Neural progenitor cell (in vitro differentiated cells): Measurements from ENCODE around the gene ZIK1. TPM values are rescaled to one million over a fixed set of nuclear protein-coding genes. Genes with fewer than 3 reads are reported as not detected.
A peak's percentile ranks its signal among the peaks of the same experiment; 100 is the strongest.

Experiments
- DNase-seq: peaks from one replicate; pipeline ENCODE4 v3.0.0-alpha.2; 2016; ENCODE audit warnings: low spot score
- H2AFZ ChIP-seq: fragments of 200-600 bp; sonication (generic); replicated peaks from 2 replicates; pipeline ENCODE4 v1.6.1; 2016; ENCODE audit warnings: antibody characterized with exemption
- H3F3A ChIP-seq: fragments of 200-600 bp; sonication (generic); 2 replicates; pipeline ENCODE4 v1.6.1; 2016; ENCODE audit warnings: antibody characterized with exemption, low read depth
- H3K27ac ChIP-seq: fragments of 200-600 bp; sonication (generic); 2 replicates; pipeline ENCODE4 v1.5.1; 2016; ENCODE audit warnings: mild to moderate bottlenecking
- H3K27me3 ChIP-seq: fragments of 200-600 bp; sonication (generic); 2 replicates; pipeline ENCODE4 v1.6.1; 2016; ENCODE audit warnings: mild to moderate bottlenecking, moderate library complexity
- H3K36me3 ChIP-seq: fragments of 200-600 bp; sonication (generic); 2 replicates; pipeline ENCODE4 v1.5.1; 2016
- H3K4me1 ChIP-seq: fragments of 200-600 bp; sonication (generic); 2 replicates; pipeline ENCODE4 v1.6.1; 2016; ENCODE audit warnings: mixed run types
- H3K4me2 ChIP-seq: fragments of 200-600 bp; sonication (generic); 2 replicates; pipeline ENCODE4 v1.6.1; 2016
- H3K4me3 ChIP-seq: fragments of 200-600 bp; sonication (generic); 2 replicates; pipeline ENCODE4 v1.5.1; 2016
- H3K79me2 ChIP-seq: fragments of 200-600 bp; sonication (generic); 2 replicates; pipeline ENCODE4 v1.6.1; 2016; ENCODE audit warnings: low read depth
- H3K9ac ChIP-seq: fragments of 200-600 bp; sonication (generic); 2 replicates; pipeline ENCODE4 v1.6.1; 2016
- H3K9me3 ChIP-seq: fragments of 200-600 bp; sonication (generic); 2 replicates; pipeline ENCODE4 v1.5.1; 2016; ENCODE audit warnings: low read depth
- H4K20me1 ChIP-seq: fragments of 200-600 bp; sonication (generic); 2 replicates; pipeline ENCODE4 v1.6.1; 2016; ENCODE audit warnings: low read depth
- H3K27ac Mint-ChIP-seq: 3 replicates; pipeline ENCODE4 v1.8.0; 2021; ENCODE audit warnings: mixed read lengths
- H3K27me3 Mint-ChIP-seq: 2 replicates; pipeline ENCODE4 v1.8.0; 2022; ENCODE audit warnings: low read depth, mild to moderate bottlenecking, inconsistent platforms, moderate library complexity, mixed read lengths; ENCODE audit not compliant: insufficient read depth
- H3K36me3 Mint-ChIP-seq: 3 replicates; pipeline ENCODE4 v1.8.0; 2021; ENCODE audit warnings: mixed read lengths
- H3K4me1 Mint-ChIP-seq: 3 replicates; pipeline ENCODE4 v1.8.0; 2021; ENCODE audit warnings: mixed read lengths
- H3K4me3 Mint-ChIP-seq: 3 replicates; pipeline ENCODE4 v1.8.0; 2021; ENCODE audit warnings: mild to moderate bottlenecking, moderate library complexity, mixed read lengths
- H3K9me3 Mint-ChIP-seq: 3 replicates; pipeline ENCODE4 v1.8.0; 2020; ENCODE audit warnings: mixed read lengths
- CTCF ChIP-seq: fragments of 200-600 bp; sonication (generic); IDR thresholded peaks from 2 replicates; pipeline ENCODE4 v1.5.1; 2017; ENCODE audit warnings: antibody characterized with exemption, mild to moderate bottlenecking
- EZH2 ChIP-seq: fragments of 200-600 bp; sonication (generic); IDR thresholded peaks from 2 replicates; pipeline ENCODE4 v1.6.1; 2017; ENCODE audit warnings: antibody characterized with exemption, mild to moderate bottlenecking, moderate library complexity
- EZH2phosphoT487 ChIP-seq: fragments of 200-600 bp; sonication (generic); IDR thresholded peaks from 2 replicates; pipeline ENCODE4 v1.6.1; 2017; ENCODE audit warnings: antibody characterized with exemption
- total RNA-seq: library from RNA; depleted of rRNA; stranded (reverse); fragments of >200 nt; gene quantifications from 2 replicates; pipeline ENCODE4 v1.2.3, GENCODE V29; 2015; ENCODE audit warnings: low replicate concordance

Gene ZIK1
- total RNA-seq, 1 donor from 2014 or later, result 35.1 TPM

DNA sequence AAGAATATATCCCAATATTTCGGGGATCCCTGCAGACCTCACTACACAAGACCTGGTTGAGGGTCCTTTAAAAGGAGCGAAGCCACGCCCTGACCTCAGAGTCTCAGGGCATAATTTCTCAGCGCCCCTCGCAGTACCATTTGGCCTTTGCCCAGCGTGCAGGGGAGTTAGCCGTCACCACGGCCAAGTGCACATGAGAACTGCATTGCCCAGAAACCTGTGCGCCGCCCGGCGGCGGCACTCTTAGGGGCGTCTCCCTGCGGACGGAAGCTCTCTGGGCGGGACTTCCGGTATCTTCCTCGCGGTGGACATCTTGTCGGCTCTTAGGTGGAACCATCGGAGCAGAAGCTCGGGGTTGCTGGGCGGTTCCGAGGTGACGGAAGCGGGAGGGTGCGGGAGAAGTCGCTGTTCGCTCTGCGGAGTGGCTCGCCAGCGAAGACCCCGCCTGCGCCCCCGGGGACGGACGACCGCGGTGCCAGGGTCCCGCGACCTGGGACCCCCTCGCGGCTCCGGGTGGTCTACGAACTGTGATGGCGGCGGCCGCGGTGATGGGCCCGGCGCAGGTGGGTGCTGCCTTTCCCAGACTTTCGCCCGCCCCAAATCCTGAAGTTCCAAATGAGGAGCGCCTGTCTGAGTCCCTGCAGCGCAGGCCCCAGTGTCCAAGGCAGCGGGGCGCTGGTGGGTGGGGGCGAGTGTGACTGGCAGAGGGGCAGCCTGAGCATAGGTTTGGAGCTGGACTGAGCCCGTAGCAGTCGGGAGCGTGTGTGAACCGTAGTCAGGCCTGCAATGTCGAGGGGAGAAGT, 30.2 kb downstream of the ZIK1 start, which contains the start of gene ZNF134:
TSS of gene ZNF134 (plus strand) at position 302 of the 803 bp plus-strand sequence. CDS start 5,227 bp downstream, outside the sequence.
- peak; percentile 94 for DNase-seq
- peak within 1 kb of the TSS; percentile 88 for H3K9ac ChIP-seq
- H3K4me2 ChIP-seq, result peak within 1 kb of the TSS; percentile 80
- H3K4me1 ChIP-seq, result no peaks in the 10 kb centered on the region
- no peaks in the 10 kb centered on the region for H4K20me1 ChIP-seq
- H3K27ac ChIP-seq, result no peak within 1 kb of the TSS
- peaks cover 25% of the 10 kb centered on the region for H3K27me3 Mint-ChIP-seq
- H2AFZ ChIP-seq, result peak within 1 kb of the TSS; percentile 78
- H3K4me3 Mint-ChIP-seq, result peak within 1 kb of the TSS; percentile 95
- peaks cover 51% of the 10 kb centered on the region for H3K79me2 ChIP-seq
- H3K27me3 ChIP-seq, result no peaks in the 10 kb centered on the region
- peak within 1 kb of the TSS; percentile 94 for H3K4me3 ChIP-seq
- peaks cover 34% of the 10 kb centered on the region for H3K36me3 ChIP-seq
- H3K27ac Mint-ChIP-seq, result peak within 1 kb of the TSS; percentile 23
- peaks cover 54% of the 10 kb centered on the region for H3K36me3 Mint-ChIP-seq
- no peaks in the 10 kb centered on the region for H3F3A ChIP-seq
- H3K9me3 ChIP-seq, result peaks cover 39% of the 10 kb centered on the region
- H3K9me3 Mint-ChIP-seq, result peaks cover 66% of the 10 kb centered on the region
- peaks cover 10% of the 10 kb centered on the region for H3K4me1 Mint-ChIP-seq
- TF ChIP-seq CTCF (no peak), EZH2phosphoT487 (no peak), EZH2 (no peak)

- no peak for TF ChIP-seq EZH2phosphoT487
- TF ChIP-seq EZH2, result no peak
- TF ChIP-seq CTCF, result no peak
- Mint-ChIP-seq H3K27ac (peak overlapping the region; percentile 23), H3K27me3 (peaks cover 30% of the 10 kb centered on the region), H3K36me3 (peaks cover 66% of the 10 kb centered on the region), H3K9me3 (peaks cover 78% of the 10 kb centered on the region), H3K4me1 (peaks cover 10% of the 10 kb centered on the region), H3K4me3 (peak overlapping the region; percentile 95)
- no peak overlapping the region for H2AFZ ChIP-seq
- H3K9ac ChIP-seq, result no peak overlapping the region
- H3K4me1 ChIP-seq, result no peaks in the 10 kb centered on the region
- H3K4me3 ChIP-seq, result peak overlapping the region; percentile 94
- H3K9me3 ChIP-seq, result peaks cover 47% of the 10 kb centered on the region
- no peaks in the 10 kb centered on the region for H4K20me1 ChIP-seq
- no peak for DNase-seq
- peaks cover 46% of the 10 kb centered on the region for H3K36me3 ChIP-seq
- no peaks in the 10 kb centered on the region for H3K27me3 ChIP-seq
- H3K79me2 ChIP-seq, result peaks cover 63% of the 10 kb centered on the region
- peak overlapping the region; percentile 80 for H3K4me2 ChIP-seq
- H3K27ac ChIP-seq, result no peak overlapping the region
- H3F3A ChIP-seq, result peaks cover 3% of the 10 kb centered on the region
These were observed 31.4 kb downstream of the ZIK1 start for GRCh38 chr19:57615346-57615745.

GRCh38 chr19:57620673-57621348, 36.9 kb downstream of the ZIK1 start:
- Mint-ChIP-seq H3K9me3 (peaks cover 100% of the 10 kb centered on the region), H3K4me1 (no peaks in the 10 kb centered on the region), H3K4me3 (no peak overlapping the region), H3K27ac (no peak overlapping the region), H3K27me3 (peaks cover 24% of the 10 kb centered on the region), H3K36me3 (peaks cover 95% of the 10 kb centered on the region)
- H3K9ac ChIP-seq, result no peak overlapping the region
- H2AFZ ChIP-seq, result no peak overlapping the region
- H3K27ac ChIP-seq, result no peak overlapping the region
- H3K9me3 ChIP-seq, result peaks cover 89% of the 10 kb centered on the region
- no peak for TF ChIP-seq EZH2phosphoT487
- TF ChIP-seq CTCF, result no peak
- no peak for TF ChIP-seq EZH2
- H4K20me1 ChIP-seq, result no peaks in the 10 kb centered on the region
- H3K36me3 ChIP-seq, result peaks cover 81% of the 10 kb centered on the region
- no peak overlapping the region for H3K4me2 ChIP-seq
- peaks cover 14% of the 10 kb centered on the region for H3F3A ChIP-seq
- peaks cover 96% of the 10 kb centered on the region for H3K79me2 ChIP-seq
- H3K27me3 ChIP-seq, result peaks cover 9% of the 10 kb centered on the region
- H3K4me3 ChIP-seq, result peak overlapping the region; percentile 6
- no peaks in the 10 kb centered on the region for H3K4me1 ChIP-seq
- DNase-seq, result no peak
